T-helper 2 cell (primary cell): Measurements from ENCODE around the gene POLK.
"Not testable (repeated sequence)": the region's sequence is repeated elsewhere in the genome, so short reads cannot be mapped to it uniquely, and the experiment has no call there.

Experiments used
- DNase-seq, 5 experiments: peaks; one replicate each; pipeline versions ENCODE4 v3.0.0 to v3.0.0-alpha.2; 2012 to 2022
- total RNA-seq, 2 donors: gene quantifications; one replicate each; lab custom pipeline; 2026; lab: John Stamatoyannopoulos, UW

Gene POLK
- total RNA-seq: 22.8 to 51.0 reads per million in 2 donors

GRCh38 chr5:75511435-75512382 is at the start of gene POLK, which contains the start of gene CERT1:
POLK (plus strand) TSS chr5:75511891.
CERT1 (minus strand) TSS chr5:75511629; CDS start chr5:75511207, 422 bp downstream.
- peak; percentile 80 to 100 (median 91) for DNase-seq

- DNase-seq: no peak
These were observed 48.0 kb upstream of the POLK start for GRCh38 chr5:75463726-75464125.

- no peak for DNase-seq
These were observed 46.2 kb upstream of the POLK start for GRCh38 chr5:75465480-75465879.

GRCh38 chr5:75466006-75466716 is 45.5 kb upstream of the POLK start:
- peak in 1 of 5 experiments; percentile 12 for DNase-seq

- no peak for DNase-seq
These were observed 43.1 kb upstream of the POLK start for GRCh38 chr5:75468593-75468992.

- no peak for DNase-seq
These were observed 42.7 kb upstream of the POLK start for GRCh38 chr5:75469017-75469416.

GRCh38 chr5:75471193-75471592 is 40.5 kb upstream of the POLK start:
- DNase-seq: no peak

- DNase-seq: no peak
These were observed 38.7 kb upstream of the POLK start for GRCh38 chr5:75472973-75473372.

- DNase-seq: no peak
These were observed 38.2 kb upstream of the POLK start for GRCh38 chr5:75473463-75473862.

GRCh38 chr5:75475364-75475763 is 36.3 kb upstream of the POLK start:
- DNase-seq: no peak

GRCh38 chr5:75481024-75481423 is 30.7 kb upstream of the POLK start:
- DNase-seq: no peak

GRCh38 chr5:75482482-75482881 is 29.2 kb upstream of the POLK start:
- DNase-seq: no peak

GRCh38 chr5:75484605-75485004 is 27.1 kb upstream of the POLK start:
- no peak for DNase-seq

GRCh38 chr5:75489847-75490246 is 21.8 kb upstream of the POLK start:
- DNase-seq: not testable (repeated sequence)

- DNase-seq: peak in 1 of 5 experiments; percentile 57
These were observed 20.1 kb upstream of the POLK start for GRCh38 chr5:75491621-75492020.

- DNase-seq: no peak
These were observed 15.7 kb upstream of the POLK start for GRCh38 chr5:75496026-75496425.

- no peak for DNase-seq
These were observed 13.4 kb upstream of the POLK start for GRCh38 chr5:75498208-75498777.

GRCh38 chr5:75498875-75499274 is 12.8 kb upstream of the POLK start:
- DNase-seq: not testable (repeated sequence)

- not testable (repeated sequence) for DNase-seq
These were observed 6.6 kb upstream of the POLK start for GRCh38 chr5:75505112-75505511.

- no peak for DNase-seq
These were observed 3.9 kb upstream of the POLK start for GRCh38 chr5:75507841-75508240.

- DNase-seq: peak in 1 of 5 experiments; percentile 29
These were observed 2.1 kb upstream of the POLK start for GRCh38 chr5:75509546-75509945.

GRCh38 chr5:75509956-75510355 is 1.7 kb upstream of the POLK start:
- no peak for DNase-seq

GRCh38 chr5:75510417-75510835 is 1.3 kb upstream of the POLK start:
- DNase-seq: peak in 2 of 5 experiments; percentile 1 to 46
